HUES48 (cell line): ENCODE results near the gene LHFPL6.
A peak's percentile ranks its signal among the peaks of the same experiment; 100 is the strongest.

ENCODE experiments used
- H3K27ac ChIP-seq: one replicate; pipeline ENCODE4 v1.7.0; 2013; ENCODE audit warnings: low read depth, low read length, inconsistent platforms
- H3K27me3 ChIP-seq: 2 replicates; pipeline ENCODE4 v1.6.1; 2013; ENCODE audit warnings: mild to moderate bottlenecking, low read length; ENCODE audit not compliant: control insufficient read depth, insufficient read depth
- H3K36me3 ChIP-seq: 2 replicates; pipeline ENCODE4 v1.6.1; 2013; ENCODE audit warnings: low read length; ENCODE audit not compliant: control insufficient read depth, insufficient read depth
- H3K4me1 ChIP-seq: 2 replicates; pipeline ENCODE4 v1.6.1; 2013; ENCODE audit warnings: mild to moderate bottlenecking, low read length; ENCODE audit not compliant: control insufficient read depth, insufficient read depth
- H3K4me3 ChIP-seq: 2 replicates; pipeline ENCODE4 v1.5.1; 2013; ENCODE audit warnings: mild to moderate bottlenecking, low read depth, low read length
- H3K9ac ChIP-seq: 2 replicates; pipeline ENCODE4 v1.6.1; 2013; ENCODE audit warnings: mild to moderate bottlenecking, low read depth, low read length, moderate library complexity
- H3K9me3 ChIP-seq: 2 replicates; pipeline ENCODE4 v1.6.1; 2013; ENCODE audit warnings: low read length; ENCODE audit not compliant: control insufficient read depth, insufficient read depth

The LHFPL6 gene

DNA sequence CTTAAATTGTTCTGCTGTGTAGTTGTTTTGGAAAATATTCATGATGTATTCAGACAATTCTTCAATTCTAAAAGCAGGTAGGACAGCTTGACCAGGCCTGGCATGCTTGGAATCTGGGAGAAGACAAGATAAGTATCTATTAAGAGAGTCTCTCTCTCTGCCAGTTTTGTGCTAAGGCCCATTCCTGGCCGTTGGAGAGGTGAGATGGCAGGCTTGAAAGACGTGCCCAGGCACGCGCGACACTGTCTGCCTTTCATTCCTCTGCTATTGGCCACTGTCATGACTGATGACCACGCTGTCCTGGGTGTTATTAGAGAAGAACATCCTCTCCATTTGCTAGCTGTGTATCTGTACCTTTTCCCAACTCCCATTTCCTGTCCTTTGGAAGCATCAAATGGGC is 90.3 kb downstream of the LHFPL6 start:
- Histone ChIP-seq H3K4me3 (no peak overlapping the region), H3K27ac (no peak overlapping the region), H3K9me3 (no peaks in the 10 kb centered on the region), H3K9ac (no peak overlapping the region), H3K27me3 (no peaks in the 10 kb centered on the region), H3K4me1 (peaks cover 30% of the 10 kb centered on the region), H3K36me3 (no peaks in the 10 kb centered on the region)

DNA sequence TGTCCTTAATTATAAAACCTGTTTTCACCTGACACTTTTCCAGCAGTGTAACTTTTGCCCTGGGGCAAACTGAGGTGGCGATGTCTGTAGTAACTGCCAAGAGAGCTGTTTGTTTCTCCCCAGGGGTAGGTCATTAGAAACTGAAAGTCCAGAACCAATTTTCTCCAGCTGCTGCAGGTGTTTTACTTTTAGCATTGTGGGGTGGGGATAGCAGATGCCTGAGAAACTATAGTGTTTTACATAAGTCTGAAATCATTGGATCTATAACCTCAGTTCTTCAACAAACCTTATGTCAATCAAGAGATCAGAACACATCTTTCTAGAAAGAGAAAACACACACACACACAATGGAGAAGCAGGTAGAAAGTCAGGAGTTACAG is 92.7 kb downstream of the LHFPL6 start:
- Histone ChIP-seq H3K4me3 (no peak overlapping the region; the same call in 1 of the 2 replicates), H3K36me3 (no peaks in the 10 kb centered on the region), H3K27ac (no peak overlapping the region), H3K9ac (no peak overlapping the region), H3K9me3 (no peaks in the 10 kb centered on the region), H3K27me3 (no peaks in the 10 kb centered on the region), H3K4me1 (peaks cover 21% of the 10 kb centered on the region)

DNA sequence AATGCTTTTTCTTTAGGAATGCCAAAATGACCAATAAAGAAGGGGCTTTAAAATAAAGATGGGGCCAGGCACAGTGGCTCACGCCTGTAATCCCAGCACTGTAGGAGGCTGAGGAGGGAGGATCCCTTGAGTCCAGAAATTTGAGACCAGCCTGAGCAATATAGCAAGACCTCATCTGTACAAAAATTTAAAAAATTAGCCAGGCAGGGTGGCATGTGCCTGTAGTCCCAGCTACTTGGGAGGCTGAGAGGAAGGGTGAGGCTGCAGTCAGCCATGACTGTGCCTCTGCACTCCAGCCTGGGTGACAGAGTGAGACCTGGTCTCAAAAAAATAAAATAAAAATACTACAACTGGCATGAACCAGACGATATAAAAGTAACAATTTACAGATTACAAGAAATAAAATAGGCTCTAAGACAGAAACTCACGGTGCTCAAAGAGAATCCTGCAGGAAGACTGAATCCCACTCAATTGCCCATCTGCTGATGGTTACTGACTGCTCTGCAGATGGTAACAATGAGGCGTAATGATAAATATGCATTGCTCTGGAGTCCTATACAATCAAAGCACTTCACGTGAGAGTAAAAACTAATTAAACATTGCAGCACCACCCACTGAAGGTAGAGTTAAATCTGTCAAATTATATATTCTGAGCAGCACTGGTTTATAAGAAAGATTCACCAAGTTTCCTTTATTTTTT is 93.2 kb downstream of the LHFPL6 start:
- H3K9ac ChIP-seq = no peak overlapping the region
- H3K36me3 ChIP-seq = no peaks in the 10 kb centered on the region
- no peaks in the 10 kb centered on the region for H3K9me3 ChIP-seq
- H3K27ac ChIP-seq = no peak overlapping the region
- H3K4me3 ChIP-seq = no peak overlapping the region
- H3K27me3 ChIP-seq = no peaks in the 10 kb centered on the region
- peaks cover 19% of the 10 kb centered on the region for H3K4me1 ChIP-seq

DNA sequence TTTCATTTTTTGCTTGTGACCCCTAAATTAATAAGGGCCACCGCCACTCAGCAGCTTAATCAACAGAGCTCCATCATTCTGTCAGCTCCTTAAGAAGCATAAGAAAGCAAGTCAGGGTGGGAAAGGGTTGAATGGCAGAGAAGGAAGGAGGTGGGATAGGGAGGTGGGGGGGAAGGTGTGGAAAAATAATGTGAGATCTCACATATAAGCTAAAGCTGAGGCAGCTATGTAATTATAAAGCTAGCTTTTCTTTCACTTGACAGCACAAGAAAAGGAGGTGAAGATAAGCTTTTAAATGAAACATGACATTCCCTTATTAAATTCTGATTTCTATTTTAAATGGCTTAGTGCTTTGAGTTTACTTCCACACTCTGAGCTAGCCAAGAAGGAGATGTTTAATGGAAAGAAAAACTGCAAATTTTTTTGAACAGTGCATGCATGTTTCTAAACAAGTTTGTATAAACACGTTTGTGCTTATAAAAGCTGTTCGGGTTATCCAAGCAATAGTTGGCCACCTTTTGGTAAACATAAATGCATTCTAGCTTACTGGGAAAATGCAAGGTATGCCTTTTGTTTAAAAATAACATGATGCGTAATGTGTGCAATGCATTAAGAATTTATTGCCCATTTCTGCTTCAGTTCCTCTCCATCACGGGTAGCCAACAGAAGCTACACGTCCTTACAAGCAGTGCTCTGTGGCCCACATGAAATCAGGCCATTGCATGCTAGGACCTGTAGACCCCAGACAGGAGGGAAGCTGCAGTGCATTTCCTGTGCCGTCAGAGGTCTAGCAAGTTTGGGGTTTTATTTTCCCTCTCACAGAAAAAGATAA is 96.2 kb downstream of the LHFPL6 start:
- Histone ChIP-seq H3K27ac (no peak overlapping the region), H3K4me3 (no peak overlapping the region), H3K9ac (no peak overlapping the region), H3K36me3 (no peaks in the 10 kb centered on the region), H3K9me3 (no peaks in the 10 kb centered on the region), H3K27me3 (no peaks in the 10 kb centered on the region), H3K4me1 (peaks cover 14% of the 10 kb centered on the region)

DNA sequence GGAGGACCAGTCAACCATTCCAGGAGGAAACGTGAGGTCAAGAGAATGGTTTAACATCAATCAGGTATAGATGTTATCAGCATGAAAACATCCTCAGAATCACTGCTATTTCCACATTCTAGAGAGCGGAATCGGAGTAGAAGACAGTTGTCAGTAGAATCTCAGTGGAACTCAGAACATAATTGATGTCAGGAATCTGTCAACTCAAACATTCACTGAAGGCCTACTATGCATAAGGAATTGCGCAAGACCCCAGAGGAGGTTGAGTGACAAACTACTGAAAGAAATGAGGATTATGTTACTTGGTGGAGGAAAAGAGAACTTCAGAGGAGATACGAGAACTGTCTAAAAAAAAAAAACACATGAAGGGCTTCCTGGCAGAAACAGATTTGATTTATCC is 97.8 kb downstream of the LHFPL6 start:
- Histone ChIP-seq H3K9me3 (no peaks in the 10 kb centered on the region), H3K4me1 (peaks cover 11% of the 10 kb centered on the region), H3K36me3 (no peaks in the 10 kb centered on the region), H3K9ac (no peak overlapping the region), H3K27ac (no peak overlapping the region), H3K4me3 (no peak overlapping the region), H3K27me3 (no peaks in the 10 kb centered on the region)

DNA sequence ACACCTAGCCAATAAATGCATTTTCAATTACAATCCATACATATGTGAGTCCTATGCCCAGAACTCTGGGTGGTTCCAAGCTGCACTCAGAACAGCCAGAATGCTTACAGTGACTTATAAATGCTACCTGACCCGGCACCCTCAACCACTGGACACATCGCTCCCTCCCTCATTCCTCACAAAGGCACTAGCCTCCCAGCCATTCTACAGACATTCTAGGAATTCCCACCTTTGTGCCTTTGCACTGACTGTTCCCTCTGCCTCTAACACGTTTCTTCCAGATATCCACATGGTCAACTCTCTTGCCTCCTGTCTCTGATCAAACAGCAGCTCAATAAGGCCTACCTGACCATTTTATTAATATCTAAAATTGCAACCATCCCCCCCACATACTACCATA is 99.9 kb downstream of the LHFPL6 start:
- H3K9me3 ChIP-seq = no peaks in the 10 kb centered on the region
- peaks cover 18% of the 10 kb centered on the region for H3K4me1 ChIP-seq
- no peak overlapping the region for H3K9ac ChIP-seq
- H3K36me3 ChIP-seq = no peaks in the 10 kb centered on the region
- no peak overlapping the region for H3K27ac ChIP-seq
- no peak overlapping the region for H3K4me3 ChIP-seq
- no peaks in the 10 kb centered on the region for H3K27me3 ChIP-seq

DNA sequence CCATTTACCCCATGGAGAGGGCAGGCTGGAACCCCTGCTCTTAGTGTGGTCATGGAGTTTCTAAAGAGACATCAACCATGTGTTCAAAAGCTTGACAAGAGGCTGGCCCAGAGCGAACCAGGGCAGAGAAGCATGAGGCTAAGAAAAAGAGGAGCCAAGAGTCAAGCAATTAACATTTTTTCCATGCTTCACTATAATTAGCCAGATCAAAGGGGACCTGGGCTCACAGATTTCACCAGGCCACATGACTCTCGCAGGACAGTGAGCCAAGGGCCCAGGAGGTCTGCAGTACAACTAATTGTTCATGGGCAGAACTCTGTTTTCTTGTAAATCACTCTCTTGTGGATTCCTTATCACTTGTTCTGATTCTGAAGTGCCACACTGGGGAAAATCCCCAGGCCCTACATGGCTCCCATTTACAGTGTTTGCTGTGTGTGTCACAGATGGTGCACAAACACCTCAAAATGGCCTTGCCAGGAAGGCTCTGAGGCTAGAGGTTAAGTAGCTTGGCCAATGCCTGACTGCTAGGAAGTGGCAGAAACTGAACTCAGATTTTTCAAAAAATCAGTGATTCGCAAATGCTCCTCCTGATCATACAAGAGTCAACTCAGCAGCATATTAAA is 101.2 kb downstream of the LHFPL6 start:
- Histone ChIP-seq H3K27ac (peak overlapping the region; percentile 70), H3K9ac (no peak overlapping the region), H3K27me3 (no peaks in the 10 kb centered on the region), H3K9me3 (no peaks in the 10 kb centered on the region), H3K4me3 (no peak overlapping the region), H3K4me1 (peaks cover 31% of the 10 kb centered on the region), H3K36me3 (no peaks in the 10 kb centered on the region)

DNA sequence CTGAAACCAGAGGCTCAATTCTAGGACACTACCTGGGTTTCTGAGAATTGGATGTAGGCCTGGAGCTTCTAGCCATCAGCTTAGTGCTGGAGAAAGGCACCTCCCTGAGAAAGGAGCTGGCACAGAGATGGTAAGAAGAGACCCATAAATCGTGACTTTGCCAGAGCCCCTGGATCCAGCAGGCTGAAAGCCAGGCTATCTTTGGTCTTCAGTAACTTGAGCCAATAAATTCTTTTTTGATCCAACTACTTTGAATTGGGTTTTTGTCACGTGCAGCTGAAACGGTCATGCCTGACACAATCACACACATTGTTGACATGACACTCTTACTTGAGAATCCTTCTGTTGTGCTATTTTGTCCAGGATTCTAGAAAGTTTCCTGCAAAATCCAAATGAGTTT is 103.4 kb downstream of the LHFPL6 start:
- no peak overlapping the region for H3K4me3 ChIP-seq
- H3K9ac ChIP-seq = no peak overlapping the region
- peaks cover 49% of the 10 kb centered on the region for H3K4me1 ChIP-seq
- no peaks in the 10 kb centered on the region for H3K27me3 ChIP-seq
- no peak overlapping the region for H3K27ac ChIP-seq
- H3K9me3 ChIP-seq = no peaks in the 10 kb centered on the region
- no peaks in the 10 kb centered on the region for H3K36me3 ChIP-seq

DNA sequence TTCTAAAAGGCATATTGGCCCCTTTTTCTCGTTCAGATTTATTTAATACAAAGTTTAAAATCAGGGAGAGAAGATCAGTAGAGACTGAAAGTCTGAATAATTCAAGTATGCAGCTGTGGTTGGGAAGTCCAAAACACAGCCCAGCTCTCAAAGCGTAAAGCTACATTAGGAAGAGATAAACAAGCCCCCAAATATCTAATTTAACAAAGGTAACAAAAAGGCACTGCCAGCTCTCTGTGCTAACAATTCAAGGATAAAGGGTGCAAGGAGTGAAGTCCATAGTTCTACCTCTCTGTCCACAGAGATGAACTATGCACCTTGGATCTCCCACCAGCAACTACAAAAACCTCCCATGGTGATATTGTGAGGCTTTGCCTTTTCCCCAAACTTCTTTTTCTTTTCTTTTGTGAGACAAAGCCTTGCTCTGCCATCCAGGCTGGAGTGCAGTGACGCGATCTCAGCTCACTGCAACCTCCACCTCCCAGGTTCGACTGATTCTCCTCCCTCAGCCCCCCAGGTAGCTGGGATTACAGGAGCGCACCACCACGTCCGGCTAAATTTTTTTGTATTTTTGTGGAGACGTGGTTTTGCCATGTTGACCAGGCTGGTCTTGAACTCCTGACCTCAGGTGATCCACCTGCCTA is 104.4 kb downstream of the LHFPL6 start:
- Histone ChIP-seq H3K4me3 (peak overlapping the region; percentile 35), H3K9ac (no peak overlapping the region), H3K27ac (peak overlapping the region; percentile 91), H3K27me3 (no peaks in the 10 kb centered on the region), H3K36me3 (no peaks in the 10 kb centered on the region), H3K4me1 (peaks cover 59% of the 10 kb centered on the region), H3K9me3 (no peaks in the 10 kb centered on the region)

DNA sequence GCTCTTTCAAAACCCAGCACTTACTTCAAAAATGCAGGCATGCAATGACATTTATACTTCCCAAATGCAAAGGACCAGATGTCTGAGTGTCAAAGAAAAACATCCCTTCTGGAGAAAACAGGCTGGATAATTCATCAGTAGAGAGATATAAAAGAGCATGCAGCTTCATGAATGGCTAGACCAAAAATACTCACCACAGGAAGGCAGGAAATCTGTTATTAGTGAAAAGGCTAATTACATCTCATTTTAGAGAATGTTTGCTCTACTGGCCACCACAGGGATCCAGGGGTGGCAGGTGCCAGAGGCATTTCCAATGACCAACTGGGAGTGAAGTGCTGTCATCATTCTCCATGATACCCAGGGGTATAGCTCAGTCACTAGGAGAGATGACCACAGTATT is 106.5 kb downstream of the LHFPL6 start:
- H3K27ac ChIP-seq = no peak overlapping the region
- no peaks in the 10 kb centered on the region for H3K36me3 ChIP-seq
- H3K9ac ChIP-seq = no peak overlapping the region
- no peaks in the 10 kb centered on the region for H3K27me3 ChIP-seq
- peaks cover 68% of the 10 kb centered on the region for H3K4me1 ChIP-seq
- H3K9me3 ChIP-seq = no peaks in the 10 kb centered on the region
- H3K4me3 ChIP-seq = no peak overlapping the region

DNA sequence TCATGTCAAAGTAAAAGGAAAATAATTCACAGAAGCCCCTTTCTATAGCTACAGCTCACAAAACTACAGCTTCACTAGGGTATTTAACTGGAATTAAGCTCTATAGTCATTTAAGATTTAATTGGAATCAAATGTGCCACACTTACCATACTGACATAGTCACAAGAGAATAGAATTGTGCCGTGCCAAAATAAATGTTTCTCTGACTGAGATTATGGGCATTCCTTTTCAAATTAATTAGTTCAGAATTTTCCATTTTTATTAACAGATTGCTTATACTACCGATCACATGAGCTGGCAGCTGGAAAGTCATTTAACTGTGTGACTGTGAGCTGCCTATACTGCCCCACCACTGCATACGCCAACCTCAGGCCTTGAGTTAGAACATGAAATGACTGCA is 108.4 kb downstream of the LHFPL6 start:
- H3K27me3 ChIP-seq = no peaks in the 10 kb centered on the region
- H3K36me3 ChIP-seq = no peaks in the 10 kb centered on the region
- no peak overlapping the region for H3K27ac ChIP-seq
- peaks cover 85% of the 10 kb centered on the region for H3K4me1 ChIP-seq
- no peak overlapping the region for H3K9ac ChIP-seq
- no peak overlapping the region for H3K4me3 ChIP-seq
- H3K9me3 ChIP-seq = no peaks in the 10 kb centered on the region
